A549 treated with RU486 at 1 μM for 4 hours (cell line): ENCODE data around the gene C1QL3. TPM values are rescaled to one million over a fixed set of nuclear protein-coding genes. Genes with fewer than 3 reads are reported as not detected.

Experiments used
- total RNA-seq: library from RNA; stranded (reverse); fragments of 200-300 nt; extraction: Qiagen RNA extraction; gene quantifications from 5 replicates; pipeline ENCODE4 v1.2.3, GENCODE V29; 2022; ENCODE audit warnings: low read depth

C1QL3 gene
- not detected in 5 replicates for total RNA-seq

GRCh38 chr10:16521311-16522016 is at the start of gene C1QL3:
TSS of gene C1QL3 (minus strand) at chr10:16521879. CDS start at chr10:16521065, 814 bp downstream.

Other genes with a start within 250 kb of the C1QL3 start
- gene PTER, start 84.9 kb downstream of the C1QL3 start, total RNA-seq = 10.8 to 19.0 TPM (median 14.7 TPM) in 5 replicates